Testis (tissue), 2 donors: ENCODE measurements around the gene FIGNL2.

Experiments used
- POLR2A ChIP-seq: fragments of 450-650 bp; IDR thresholded peaks from one replicate; pipeline ENCODE4 v1.6.1; 2017; ENCODE audit warnings: antibody characterized with exemption, mild to moderate bottlenecking, moderate library complexity
- TF ChIP-seq, protein P1 (sequence below), 3 experiments: fragments of 450-650 bp in 2 of 3; fragments of 200-600 bp in 1 of 3; sonication (generic) in 1 of 3; IDR thresholded peaks; one replicate each; pipeline ENCODE4 v1.5.1; 2016 to 2019; ENCODE audit warnings: antibody characterized with exemption in 3 of 3, mild to moderate bottlenecking in 2 of 3, moderate library complexity in 1 of 3

DNA sequence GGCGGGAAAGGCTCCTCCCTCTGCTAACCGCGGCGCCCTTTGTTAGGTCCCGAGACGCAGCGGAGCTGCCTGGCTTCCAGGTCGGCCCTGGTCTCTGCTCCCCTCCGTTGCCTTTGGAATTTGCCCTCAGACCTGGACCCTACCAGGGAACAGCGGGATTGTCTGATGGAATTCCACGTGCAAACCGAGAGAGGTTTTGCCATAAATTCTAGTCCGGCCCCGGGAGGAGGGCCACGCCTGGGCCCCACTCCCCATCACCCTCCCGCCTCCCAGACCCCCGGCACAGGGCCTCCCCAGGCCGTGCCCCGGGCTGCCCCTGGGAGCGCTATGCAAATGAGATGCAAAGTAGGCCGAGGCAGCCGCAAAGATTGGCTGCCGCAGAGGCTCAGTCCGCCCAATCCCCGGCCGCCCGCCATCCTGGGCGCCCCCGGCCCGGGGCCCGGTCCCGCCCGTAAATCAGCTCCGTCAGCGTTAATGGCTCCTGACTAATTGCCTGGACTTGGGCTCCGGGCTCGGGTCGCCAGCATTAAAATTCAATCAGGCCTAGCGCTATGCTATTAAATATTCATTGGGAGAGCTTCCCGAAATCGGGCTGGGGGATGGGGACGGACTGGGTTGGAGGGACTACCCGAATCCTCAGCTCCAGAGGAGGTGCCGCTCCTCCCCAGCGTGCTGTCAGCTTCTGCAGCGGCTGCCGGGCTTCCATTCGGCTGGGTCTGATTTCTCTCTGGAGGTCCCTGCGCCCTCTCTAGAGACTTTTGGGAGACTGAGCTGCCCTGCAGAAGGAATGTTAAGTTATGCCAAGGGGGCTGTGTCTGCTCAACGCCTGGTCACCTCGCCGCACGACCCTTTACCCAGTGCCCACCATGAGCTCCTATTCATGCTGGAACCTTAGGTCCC is 15.7 kb upstream of the FIGNL2 start:
- TF ChIP-seq, protein P1, sequence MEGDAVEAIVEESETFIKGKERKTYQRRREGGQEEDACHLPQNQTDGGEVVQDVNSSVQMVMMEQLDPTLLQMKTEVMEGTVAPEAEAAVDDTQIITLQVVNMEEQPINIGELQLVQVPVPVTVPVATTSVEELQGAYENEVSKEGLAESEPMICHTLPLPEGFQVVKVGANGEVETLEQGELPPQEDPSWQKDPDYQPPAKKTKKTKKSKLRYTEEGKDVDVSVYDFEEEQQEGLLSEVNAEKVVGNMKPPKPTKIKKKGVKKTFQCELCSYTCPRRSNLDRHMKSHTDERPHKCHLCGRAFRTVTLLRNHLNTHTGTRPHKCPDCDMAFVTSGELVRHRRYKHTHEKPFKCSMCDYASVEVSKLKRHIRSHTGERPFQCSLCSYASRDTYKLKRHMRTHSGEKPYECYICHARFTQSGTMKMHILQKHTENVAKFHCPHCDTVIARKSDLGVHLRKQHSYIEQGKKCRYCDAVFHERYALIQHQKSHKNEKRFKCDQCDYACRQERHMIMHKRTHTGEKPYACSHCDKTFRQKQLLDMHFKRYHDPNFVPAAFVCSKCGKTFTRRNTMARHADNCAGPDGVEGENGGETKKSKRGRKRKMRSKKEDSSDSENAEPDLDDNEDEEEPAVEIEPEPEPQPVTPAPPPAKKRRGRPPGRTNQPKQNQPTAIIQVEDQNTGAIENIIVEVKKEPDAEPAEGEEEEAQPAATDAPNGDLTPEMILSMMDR (IDR thresholded peaks at IDR 0.05), result no peak
- TF ChIP-seq POLR2A, result no peak
